ENCODE results near the gene EGFR.

Gene EGFR

GRCh38 chr7:55081472-55082227 lies 62.8 kb downstream of the EGFR start:
- H3K36me3 ChIP-seq (replicated peaks) = no peaks in the 10 kb centered on the region
- no peaks in the 10 kb centered on the region for H3K4me1 ChIP-seq
- H3K9me3 ChIP-seq = no peaks in the 10 kb centered on the region
- in situ Hi-C loops (cut with MboI; ENCODE audit: low sequenced_read_pairs) = no loop called here
- no peak overlapping the region for H3K4me3 ChIP-seq
- no peaks in the 10 kb centered on the region for H3K27me3 ChIP-seq (ENCODE audit: low read depth)
- DNase-seq (ENCODE audit: low spot score in 2 of 2) = no peak

GRCh38 chr7:55082228-55082603 lies 63.4 kb downstream of the EGFR start:
- no peaks in the 10 kb centered on the region for H3K4me1 ChIP-seq
- H3K4me3 ChIP-seq = no peak overlapping the region
- in situ Hi-C loops (cut with MboI; ENCODE audit: low sequenced_read_pairs) = no loop called here
- no peaks in the 10 kb centered on the region for H3K36me3 ChIP-seq (replicated peaks)
- DNase-seq (ENCODE audit: low spot score in 2 of 2) = no peak
- no peaks in the 10 kb centered on the region for H3K9me3 ChIP-seq
- H3K27me3 ChIP-seq (ENCODE audit: low read depth) = no peaks in the 10 kb centered on the region

- DNase-seq (ENCODE audit: low spot score in 2 of 2) = no peak
- Histone ChIP-seq H3K4me1 (no peaks in the 10 kb centered on the region), H3K36me3 (replicated peaks) (no peaks in the 10 kb centered on the region), H3K4me3 (no peak overlapping the region), H3K27me3 (ENCODE audit: low read depth) (no peaks in the 10 kb centered on the region), H3K9me3 (no peaks in the 10 kb centered on the region)
- in situ Hi-C loops (cut with MboI; ENCODE audit: low sequenced_read_pairs) = no loop called here
Measured at GRCh38 chr7:55083206-55083605, 64.4 kb downstream of the EGFR start.

- H3K36me3 ChIP-seq (replicated peaks) = no peaks in the 10 kb centered on the region
- no peak for DNase-seq (ENCODE audit: low spot score in 2 of 2)
- no peaks in the 10 kb centered on the region for H3K27me3 ChIP-seq (ENCODE audit: low read depth)
- no peaks in the 10 kb centered on the region for H3K9me3 ChIP-seq
- H3K4me1 ChIP-seq = no peaks in the 10 kb centered on the region
- H3K4me3 ChIP-seq = no peak overlapping the region
- in situ Hi-C loops (cut with MboI; ENCODE audit: low sequenced_read_pairs) = no loop called here
Measured at GRCh38 chr7:55084307-55084706, 65.5 kb downstream of the EGFR start.

GRCh38 chr7:55085511-55086412 lies 66.9 kb downstream of the EGFR start:
- in situ Hi-C loops (cut with MboI; ENCODE audit: low sequenced_read_pairs) = no loop called here
- H3K4me3 ChIP-seq = no peak overlapping the region

GRCh38 chr7:55086413-55087201 lies 67.8 kb downstream of the EGFR start:
- no peak for DNase-seq (ENCODE audit: low spot score in 2 of 2)
- in situ Hi-C loops (cut with MboI; ENCODE audit: low sequenced_read_pairs) = no loop called here
- H3K4me1 ChIP-seq = no peaks in the 10 kb centered on the region

More at GRCh38 chr7:55085511-55086412, 66.9 kb downstream of the EGFR start:
- no peaks in the 10 kb centered on the region for H3K36me3 ChIP-seq (replicated peaks)
- H3K27me3 ChIP-seq (ENCODE audit: low read depth) = no peaks in the 10 kb centered on the region
- DNase-seq (ENCODE audit: low spot score in 2 of 2) = no peak
- H3K4me1 ChIP-seq = no peaks in the 10 kb centered on the region
- H3K9me3 ChIP-seq = no peaks in the 10 kb centered on the region

GRCh38 chr7:55087521-55087961 lies 68.7 kb downstream of the EGFR start:
- H3K9me3 ChIP-seq = no peaks in the 10 kb centered on the region
- DNase-seq (ENCODE audit: low spot score in 2 of 2) = no peak
- no peaks in the 10 kb centered on the region for H3K36me3 ChIP-seq (replicated peaks)
- in situ Hi-C loops (cut with MboI; ENCODE audit: low sequenced_read_pairs) = no loop called here
- H3K27me3 ChIP-seq (ENCODE audit: low read depth) = no peaks in the 10 kb centered on the region
- no peaks in the 10 kb centered on the region for H3K4me1 ChIP-seq
- no peak overlapping the region for H3K4me3 ChIP-seq

More at GRCh38 chr7:55086413-55087201, 67.8 kb downstream of the EGFR start:
- Histone ChIP-seq H3K27me3 (ENCODE audit: low read depth) (no peaks in the 10 kb centered on the region), H3K36me3 (replicated peaks) (no peaks in the 10 kb centered on the region), H3K9me3 (no peaks in the 10 kb centered on the region), H3K4me3 (no peak overlapping the region)

GRCh38 chr7:55088107-55088506 lies 69.3 kb downstream of the EGFR start:
- H3K36me3 ChIP-seq (replicated peaks) = no peaks in the 10 kb centered on the region
- no peaks in the 10 kb centered on the region for H3K27me3 ChIP-seq (ENCODE audit: low read depth)
- in situ Hi-C loops (cut with MboI; ENCODE audit: low sequenced_read_pairs) = no loop called here
- DNase-seq (ENCODE audit: low spot score in 2 of 2) = no peak
- no peaks in the 10 kb centered on the region for H3K9me3 ChIP-seq
- H3K4me3 ChIP-seq = no peak overlapping the region
- H3K4me1 ChIP-seq = no peaks in the 10 kb centered on the region

GRCh38 chr7:55088620-55089019 lies 69.8 kb downstream of the EGFR start:
- no peaks in the 10 kb centered on the region for H3K27me3 ChIP-seq (ENCODE audit: low read depth)
- no peak overlapping the region for H3K4me3 ChIP-seq
- in situ Hi-C loops (cut with MboI; ENCODE audit: low sequenced_read_pairs) = no loop called here
- no peaks in the 10 kb centered on the region for H3K36me3 ChIP-seq (replicated peaks)
- H3K4me1 ChIP-seq = no peaks in the 10 kb centered on the region
- DNase-seq (ENCODE audit: low spot score in 2 of 2) = no peak
- H3K9me3 ChIP-seq = no peaks in the 10 kb centered on the region

GRCh38 chr7:55092186-55092974 lies 73.6 kb downstream of the EGFR start:
- Histone ChIP-seq H3K4me1 (no peaks in the 10 kb centered on the region), H3K4me3 (no peak overlapping the region), H3K36me3 (replicated peaks) (no peaks in the 10 kb centered on the region), H3K9me3 (no peaks in the 10 kb centered on the region), H3K27me3 (ENCODE audit: low read depth) (no peaks in the 10 kb centered on the region)
- in situ Hi-C loops (cut with MboI; ENCODE audit: low sequenced_read_pairs) = no loop called here
- DNase-seq (ENCODE audit: low spot score in 2 of 2) = no peak

GRCh38 chr7:55092975-55093373 lies 74.2 kb downstream of the EGFR start:
- Histone ChIP-seq H3K9me3 (no peaks in the 10 kb centered on the region), H3K27me3 (ENCODE audit: low read depth) (no peaks in the 10 kb centered on the region), H3K4me3 (no peak overlapping the region), H3K36me3 (replicated peaks) (no peaks in the 10 kb centered on the region), H3K4me1 (no peaks in the 10 kb centered on the region)
- no peak for DNase-seq (ENCODE audit: low spot score in 2 of 2)
- in situ Hi-C loops (cut with MboI; ENCODE audit: low sequenced_read_pairs) = no loop called here

- in situ Hi-C loops (cut with MboI; ENCODE audit: low sequenced_read_pairs) = no loop called here
- Histone ChIP-seq H3K4me3 (no peak overlapping the region), H3K27me3 (ENCODE audit: low read depth) (no peaks in the 10 kb centered on the region), H3K4me1 (no peaks in the 10 kb centered on the region), H3K36me3 (replicated peaks) (no peaks in the 10 kb centered on the region), H3K9me3 (no peaks in the 10 kb centered on the region)
- no peak for DNase-seq (ENCODE audit: low spot score in 2 of 2)
Measured at GRCh38 chr7:55093674-55094073, 74.9 kb downstream of the EGFR start.

- no peak overlapping the region for H3K4me3 ChIP-seq
- H3K9me3 ChIP-seq = no peaks in the 10 kb centered on the region
- in situ Hi-C loops (cut with MboI; ENCODE audit: low sequenced_read_pairs) = no loop called here
- no peak for DNase-seq (ENCODE audit: low spot score in 2 of 2)
- H3K4me1 ChIP-seq = no peaks in the 10 kb centered on the region
- no peaks in the 10 kb centered on the region for H3K36me3 ChIP-seq (replicated peaks)
- H3K27me3 ChIP-seq (ENCODE audit: low read depth) = no peaks in the 10 kb centered on the region
Measured at GRCh38 chr7:55094092-55094690, 75.4 kb downstream of the EGFR start.
